GM08714 (cell line): ENCODE measurements around the gene RAD18.

Source experiments
- H3K4me3 ChIP-seq: fragments of 200-500 bp; sonication (Bioruptor generic); 2 replicates; pipeline ENCODE4 v1.5.1; 2014; ENCODE audit warnings: mild to moderate bottlenecking, low read length, inconsistent platforms
- ZNF274 ChIP-seq: IDR thresholded peaks from 2 replicates; pipeline ENCODE4 v1.6.1; 2012; ENCODE audit warnings: mild to moderate bottlenecking, low read depth, low read length

RAD18 gene

GRCh38 chr3:8885536-8886316 is 77.5 kb downstream of the RAD18 start:
- TF ChIP-seq ZNF274: no peak
- H3K4me3 ChIP-seq: no peak overlapping the region

GRCh38 chr3:8884630-8885290 is 78.5 kb downstream of the RAD18 start:
- TF ChIP-seq ZNF274: no peak
- H3K4me3 ChIP-seq: no peak overlapping the region

- no peak for TF ChIP-seq ZNF274
- H3K4me3 ChIP-seq: no peak overlapping the region
Observed at GRCh38 chr3:8882642-8883041, 80.6 kb downstream of the RAD18 start.

- no peak overlapping the region for H3K4me3 ChIP-seq
- TF ChIP-seq ZNF274: no peak
Observed at GRCh38 chr3:8882171-8882593, 81.1 kb downstream of the RAD18 start.

GRCh38 chr3:8879347-8879944 is 83.8 kb downstream of the RAD18 start:
- no peak for TF ChIP-seq ZNF274
- no peak overlapping the region for H3K4me3 ChIP-seq

GRCh38 chr3:8875836-8876235 is 87.4 kb downstream of the RAD18 start:
- no peak for TF ChIP-seq ZNF274
- no peak overlapping the region for H3K4me3 ChIP-seq

- no peak overlapping the region for H3K4me3 ChIP-seq
- TF ChIP-seq ZNF274: no peak
Observed at GRCh38 chr3:8873740-8874139, 89.5 kb downstream of the RAD18 start.

GRCh38 chr3:8872261-8872660 is 91.0 kb downstream of the RAD18 start:
- no peak overlapping the region for H3K4me3 ChIP-seq
- TF ChIP-seq ZNF274: no peak

GRCh38 chr3:8871306-8871705 is 92.0 kb downstream of the RAD18 start:
- TF ChIP-seq ZNF274: no peak
- H3K4me3 ChIP-seq: no peak overlapping the region

GRCh38 chr3:8870134-8870533 is 93.1 kb downstream of the RAD18 start:
- H3K4me3 ChIP-seq: no peak overlapping the region
- no peak for TF ChIP-seq ZNF274

GRCh38 chr3:8869613-8870012 is 93.7 kb downstream of the RAD18 start:
- H3K4me3 ChIP-seq: no peak overlapping the region
- TF ChIP-seq ZNF274: no peak

- TF ChIP-seq ZNF274: no peak
- no peak overlapping the region for H3K4me3 ChIP-seq
Observed at GRCh38 chr3:8868996-8869395, 94.3 kb downstream of the RAD18 start.

GRCh38 chr3:8867646-8868045 is 95.6 kb downstream of the RAD18 start:
- no peak overlapping the region for H3K4me3 ChIP-seq
- no peak for TF ChIP-seq ZNF274

- no peak for TF ChIP-seq ZNF274
Observed at GRCh38 chr3:8865697-8866096, 97.6 kb downstream of the RAD18 start.

More at GRCh38 chr3:8865697-8866096, 97.6 kb downstream of the RAD18 start:
- no peak overlapping the region for H3K4me3 ChIP-seq
